SK-N-SH treated with all-trans-retinoic acid at 6 μM for 48 hours (cell line): Measurements from ENCODE around the gene CENPH.

Experiments
- ATAC-seq: fragments of 200-7000 bp; cut with Tn5 transposase; 3 replicates; pipeline ENCODE4 v1.9.1; 2020; ENCODE audit warnings: mild to moderate bottlenecking, moderate library complexity
- ARNTL ChIP-seq: fragments of 450-650 bp; formaldehyde crosslinking; IDR thresholded peaks from 2 replicates; pipeline ENCODE4 v1.5.0; 2020; ENCODE audit warnings: low read depth, mild to moderate bottlenecking, moderate library complexity, borderline replicate concordance
- BACH2 ChIP-seq: fragments of 250-450 bp; sonication (Bioruptor Pico); IDR thresholded peaks from 2 replicates; pipeline ENCODE4 v1.9.0; 2021; ENCODE audit warnings: mild to moderate bottlenecking, borderline replicate concordance
- CSDC2 ChIP-seq: fragments of 250-450 bp; sonication (Bioruptor Pico); IDR thresholded peaks from 2 replicates; pipeline ENCODE4 v1.5.0; 2020; ENCODE audit warnings: mild to moderate bottlenecking, moderate library complexity
- ESRRG ChIP-seq: fragments of 250-450 bp; sonication (Bioruptor Pico); IDR thresholded peaks from 2 replicates; pipeline ENCODE4 v1.6.1; 2021; ENCODE audit warnings: mild to moderate bottlenecking
- GLIS3 ChIP-seq: fragments of 250-450 bp; sonication (Bioruptor Pico); IDR thresholded peaks from 2 replicates; pipeline ENCODE4 v1.5.0; 2020; ENCODE audit warnings: mild to moderate bottlenecking, moderate library complexity
- PPARA ChIP-seq: fragments of 250-450 bp; sonication (Bioruptor Pico); IDR thresholded peaks from 2 replicates; pipeline ENCODE4 v1.5.0; 2020; ENCODE audit warnings: mild to moderate bottlenecking, borderline replicate concordance
- SNAI2 ChIP-seq: fragments of 250-450 bp; sonication (Bioruptor Pico); IDR thresholded peaks from 2 replicates; pipeline ENCODE4 v1.5.0; 2020; ENCODE audit warnings: mild to moderate bottlenecking, moderate library complexity
- TCF4 ChIP-seq: fragments of 250-450 bp; sonication (Bioruptor Pico); IDR thresholded peaks from 2 replicates; pipeline ENCODE4 v1.8.0; 2021; ENCODE audit warnings: mild to moderate bottlenecking, moderate library complexity, borderline replicate concordance
- TOX ChIP-seq: fragments of 250-450 bp; sonication (Bioruptor Pico); IDR thresholded peaks from 2 replicates; pipeline ENCODE4 v1.8.0; 2021; ENCODE audit warnings: mild to moderate bottlenecking, moderate library complexity, borderline replicate concordance
- ZC3H10 ChIP-seq: fragments of 250-450 bp; sonication (Bioruptor Pico); IDR thresholded peaks from 2 replicates; pipeline ENCODE4 v1.5.1; 2021; ENCODE audit warnings: mild to moderate bottlenecking, moderate library complexity
- ZFP3 ChIP-seq: fragments of 250-450 bp; sonication (Bioruptor Pico); IDR thresholded peaks from 2 replicates; pipeline ENCODE4 v1.5.0; 2020; ENCODE audit warnings: mild to moderate bottlenecking, moderate library complexity
- ZFP30 ChIP-seq: fragments of 450-650 bp; formaldehyde crosslinking; IDR thresholded peaks from 2 replicates; pipeline ENCODE4 v1.5.0; 2022; ENCODE audit warnings: mild to moderate bottlenecking, moderate library complexity
- ZNF565 ChIP-seq: fragments of 450-650 bp; formaldehyde crosslinking; conservative IDR thresholded peaks from 2 replicates; pipeline ENCODE4 v1.5.0; 2020; ENCODE audit warnings: low read depth, mild to moderate bottlenecking, moderate library complexity
- ZNF70 ChIP-seq: fragments of 450-650 bp; formaldehyde crosslinking; IDR thresholded peaks from 2 replicates; pipeline ENCODE4 v1.5.0; 2020; ENCODE audit warnings: mild to moderate bottlenecking, moderate library complexity
- ZNF8 ChIP-seq: fragments of 450-650 bp; formaldehyde crosslinking; IDR thresholded peaks from 2 replicates; pipeline ENCODE4 v1.5.0; 2020; ENCODE audit warnings: mild to moderate bottlenecking, moderate library complexity
- TF ChIP-seq, protein P1 (sequence below): fragments of 250-450 bp; sonication (Bioruptor Pico); IDR thresholded peaks from 2 replicates; pipeline ENCODE4 v1.8.0; 2021; ENCODE audit warnings: low read depth, mild to moderate bottlenecking, moderate library complexity, borderline replicate concordance
- TF ChIP-seq, protein P2 (sequence below): fragments of 250-450 bp; sonication (Bioruptor Pico); IDR thresholded peaks from 2 replicates; pipeline ENCODE4 v1.5.1; 2020; ENCODE audit warnings: low read depth, mild to moderate bottlenecking, moderate library complexity
- TF ChIP-seq, protein P3 (sequence below): fragments of 250-450 bp; sonication (Bioruptor Pico); IDR thresholded peaks from 2 replicates; pipeline ENCODE4 v1.5.1; 2021; ENCODE audit warnings: mild to moderate bottlenecking, moderate library complexity
- TF ChIP-seq, protein P4 (sequence below): fragments of 250-450 bp; sonication (Bioruptor Pico); IDR thresholded peaks from 2 replicates; pipeline ENCODE4 v1.5.0; 2020; ENCODE audit warnings: mild to moderate bottlenecking, moderate library complexity
- TF ChIP-seq, protein P5 (sequence below): fragments of 250-450 bp; sonication (Bioruptor Pico); IDR thresholded peaks from 2 replicates; pipeline ENCODE4 v1.8.0; 2020; ENCODE audit warnings: mild to moderate bottlenecking, moderate library complexity, borderline replicate concordance

The CENPH gene

DNA sequence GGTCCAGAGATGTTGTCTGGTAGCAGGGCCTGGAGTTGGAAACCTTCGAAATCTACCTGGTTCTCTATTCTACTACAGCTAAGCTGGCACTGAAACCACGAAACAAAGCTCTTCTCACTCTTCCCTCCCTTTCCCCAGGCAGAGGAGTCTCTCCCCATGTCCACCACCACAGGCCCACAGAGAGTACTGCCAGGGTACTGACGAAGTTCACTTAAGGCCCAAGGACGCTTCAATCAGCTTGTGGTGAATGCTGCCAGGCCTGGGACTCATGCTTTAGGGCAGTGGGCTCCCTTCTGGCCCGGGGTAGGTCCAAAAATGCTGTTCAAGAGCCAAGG is 39.7 kb upstream of the CENPH start:
- no peak for ATAC-seq
- TF ChIP-seq BACH2 (CRISPR knock-in tag) (no peak), ZNF565 (CRISPR knock-in tag) (no peak), CSDC2 (CRISPR knock-in tag) (no peak), TCF4 (CRISPR knock-in tag) (no peak), ARNTL (CRISPR knock-in tag) (no peak), TOX (no peak), ZNF70 (no peak), PPARA (no peak), ZFP3 (no peak), GLIS3 (CRISPR knock-in tag) (no peak), ZC3H10 (CRISPR knock-in tag) (no peak)
- TF ChIP-seq, protein P1, sequence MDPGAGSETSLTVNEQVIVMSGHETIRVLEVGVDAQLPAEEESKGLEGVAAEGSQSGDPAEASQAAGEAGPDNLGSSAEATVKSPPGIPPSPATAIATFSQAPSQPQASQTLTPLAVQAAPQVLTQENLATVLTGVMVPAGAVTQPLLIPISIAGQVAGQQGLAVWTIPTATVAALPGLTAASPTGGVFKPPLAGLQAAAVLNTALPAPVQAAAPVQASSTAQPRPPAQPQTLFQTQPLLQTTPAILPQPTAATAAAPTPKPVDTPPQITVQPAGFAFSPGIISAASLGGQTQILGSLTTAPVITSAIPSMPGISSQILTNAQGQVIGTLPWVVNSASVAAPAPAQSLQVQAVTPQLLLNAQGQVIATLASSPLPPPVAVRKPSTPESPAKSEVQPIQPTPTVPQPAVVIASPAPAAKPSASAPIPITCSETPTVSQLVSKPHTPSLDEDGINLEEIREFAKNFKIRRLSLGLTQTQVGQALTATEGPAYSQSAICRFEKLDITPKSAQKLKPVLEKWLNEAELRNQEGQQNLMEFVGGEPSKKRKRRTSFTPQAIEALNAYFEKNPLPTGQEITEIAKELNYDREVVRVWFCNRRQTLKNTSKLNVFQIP (CRISPR knock-in tag): no peak
- TF ChIP-seq, protein P2, sequence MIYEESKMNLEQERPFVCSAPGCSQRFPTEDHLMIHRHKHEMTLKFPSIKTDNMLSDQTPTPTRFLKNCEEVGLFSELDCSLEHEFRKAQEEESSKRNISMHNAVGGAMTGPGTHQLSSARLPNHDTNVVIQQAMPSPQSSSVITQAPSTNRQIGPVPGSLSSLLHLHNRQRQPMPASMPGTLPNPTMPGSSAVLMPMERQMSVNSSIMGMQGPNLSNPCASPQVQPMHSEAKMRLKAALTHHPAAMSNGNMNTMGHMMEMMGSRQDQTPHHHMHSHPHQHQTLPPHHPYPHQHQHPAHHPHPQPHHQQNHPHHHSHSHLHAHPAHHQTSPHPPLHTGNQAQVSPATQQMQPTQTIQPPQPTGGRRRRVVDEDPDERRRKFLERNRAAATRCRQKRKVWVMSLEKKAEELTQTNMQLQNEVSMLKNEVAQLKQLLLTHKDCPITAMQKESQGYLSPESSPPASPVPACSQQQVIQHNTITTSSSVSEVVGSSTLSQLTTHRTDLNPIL (CRISPR knock-in tag): no peak
- TF ChIP-seq, protein P3, sequence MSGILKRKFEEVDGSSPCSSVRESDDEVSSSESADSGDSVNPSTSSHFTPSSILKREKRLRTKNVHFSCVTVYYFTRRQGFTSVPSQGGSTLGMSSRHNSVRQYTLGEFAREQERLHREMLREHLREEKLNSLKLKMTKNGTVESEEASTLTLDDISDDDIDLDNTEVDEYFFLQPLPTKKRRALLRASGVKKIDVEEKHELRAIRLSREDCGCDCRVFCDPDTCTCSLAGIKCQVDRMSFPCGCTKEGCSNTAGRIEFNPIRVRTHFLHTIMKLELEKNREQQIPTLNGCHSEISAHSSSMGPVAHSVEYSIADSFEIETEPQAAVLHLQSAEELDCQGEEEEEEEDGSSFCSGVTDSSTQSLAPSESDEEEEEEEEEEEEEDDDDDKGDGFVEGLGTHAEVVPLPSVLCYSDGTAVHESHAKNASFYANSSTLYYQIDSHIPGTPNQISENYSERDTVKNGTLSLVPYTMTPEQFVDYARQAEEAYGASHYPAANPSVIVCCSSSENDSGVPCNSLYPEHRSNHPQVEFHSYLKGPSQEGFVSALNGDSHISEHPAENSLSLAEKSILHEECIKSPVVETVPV: no peak
- TF ChIP-seq, protein P4, sequence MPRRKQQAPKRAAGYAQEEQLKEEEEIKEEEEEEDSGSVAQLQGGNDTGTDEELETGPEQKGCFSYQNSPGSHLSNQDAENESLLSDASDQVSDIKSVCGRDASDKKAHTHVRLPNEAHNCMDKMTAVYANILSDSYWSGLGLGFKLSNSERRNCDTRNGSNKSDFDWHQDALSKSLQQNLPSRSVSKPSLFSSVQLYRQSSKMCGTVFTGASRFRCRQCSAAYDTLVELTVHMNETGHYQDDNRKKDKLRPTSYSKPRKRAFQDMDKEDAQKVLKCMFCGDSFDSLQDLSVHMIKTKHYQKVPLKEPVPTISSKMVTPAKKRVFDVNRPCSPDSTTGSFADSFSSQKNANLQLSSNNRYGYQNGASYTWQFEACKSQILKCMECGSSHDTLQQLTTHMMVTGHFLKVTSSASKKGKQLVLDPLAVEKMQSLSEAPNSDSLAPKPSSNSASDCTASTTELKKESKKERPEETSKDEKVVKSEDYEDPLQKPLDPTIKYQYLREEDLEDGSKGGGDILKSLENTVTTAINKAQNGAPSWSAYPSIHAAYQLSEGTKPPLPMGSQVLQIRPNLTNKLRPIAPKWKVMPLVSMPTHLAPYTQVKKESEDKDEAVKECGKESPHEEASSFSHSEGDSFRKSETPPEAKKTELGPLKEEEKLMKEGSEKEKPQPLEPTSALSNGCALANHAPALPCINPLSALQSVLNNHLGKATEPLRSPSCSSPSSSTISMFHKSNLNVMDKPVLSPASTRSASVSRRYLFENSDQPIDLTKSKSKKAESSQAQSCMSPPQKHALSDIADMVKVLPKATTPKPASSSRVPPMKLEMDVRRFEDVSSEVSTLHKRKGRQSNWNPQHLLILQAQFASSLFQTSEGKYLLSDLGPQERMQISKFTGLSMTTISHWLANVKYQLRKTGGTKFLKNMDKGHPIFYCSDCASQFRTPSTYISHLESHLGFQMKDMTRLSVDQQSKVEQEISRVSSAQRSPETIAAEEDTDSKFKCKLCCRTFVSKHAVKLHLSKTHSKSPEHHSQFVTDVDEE (CRISPR knock-in tag): no peak

DNA sequence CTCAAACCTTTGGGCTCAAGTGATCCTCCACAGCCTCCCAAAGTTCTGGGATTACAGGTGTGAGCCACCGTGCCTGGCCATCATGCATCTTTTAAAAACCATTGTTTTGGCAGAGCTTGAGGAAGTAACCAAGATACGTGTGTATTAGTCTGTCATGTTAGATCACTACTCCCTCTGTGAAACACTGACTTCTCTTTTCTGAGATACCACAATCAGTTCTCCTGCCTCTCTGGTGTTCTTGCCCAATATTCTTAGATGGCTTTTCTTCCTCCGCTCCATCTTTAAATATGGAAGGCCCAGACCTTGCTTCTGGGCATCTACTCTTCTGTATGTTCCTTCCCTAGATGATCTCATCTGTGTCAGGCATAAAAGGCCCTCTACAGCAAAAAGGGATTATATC is 36.7 kb upstream of the CENPH start:
- ATAC-seq: no peak
- TF ChIP-seq SNAI2 (CRISPR knock-in tag) (no peak), BACH2 (CRISPR knock-in tag) (no peak), PPARA (no peak), ARNTL (CRISPR knock-in tag) (no peak), ZFP30 (CRISPR knock-in tag) (no peak)
- TF ChIP-seq, protein P3: no peak
- TF ChIP-seq, protein P1 (CRISPR knock-in tag): no peak

DNA sequence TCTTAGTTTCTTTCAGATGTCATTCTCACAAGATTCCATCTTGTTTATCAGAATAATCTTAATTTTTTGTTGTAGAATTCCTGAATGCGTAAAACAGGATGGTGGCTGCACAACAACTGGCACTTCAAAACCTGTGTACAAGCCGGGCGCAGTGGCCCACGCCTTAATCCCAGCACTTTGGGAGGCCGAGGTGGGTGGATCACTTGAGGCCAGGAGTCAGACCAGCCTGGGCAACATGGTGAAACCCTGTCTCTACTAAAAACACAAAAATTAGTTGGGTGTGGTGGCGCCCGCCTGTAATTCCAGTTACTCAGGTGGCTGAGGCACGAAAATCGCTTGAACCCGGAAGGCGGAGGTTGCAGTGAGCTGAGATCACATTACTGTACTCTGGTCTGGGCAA is 32.9 kb upstream of the CENPH start:
- no peak for ATAC-seq
- TF ChIP-seq PPARA: no peak
- TF ChIP-seq, protein P5, sequence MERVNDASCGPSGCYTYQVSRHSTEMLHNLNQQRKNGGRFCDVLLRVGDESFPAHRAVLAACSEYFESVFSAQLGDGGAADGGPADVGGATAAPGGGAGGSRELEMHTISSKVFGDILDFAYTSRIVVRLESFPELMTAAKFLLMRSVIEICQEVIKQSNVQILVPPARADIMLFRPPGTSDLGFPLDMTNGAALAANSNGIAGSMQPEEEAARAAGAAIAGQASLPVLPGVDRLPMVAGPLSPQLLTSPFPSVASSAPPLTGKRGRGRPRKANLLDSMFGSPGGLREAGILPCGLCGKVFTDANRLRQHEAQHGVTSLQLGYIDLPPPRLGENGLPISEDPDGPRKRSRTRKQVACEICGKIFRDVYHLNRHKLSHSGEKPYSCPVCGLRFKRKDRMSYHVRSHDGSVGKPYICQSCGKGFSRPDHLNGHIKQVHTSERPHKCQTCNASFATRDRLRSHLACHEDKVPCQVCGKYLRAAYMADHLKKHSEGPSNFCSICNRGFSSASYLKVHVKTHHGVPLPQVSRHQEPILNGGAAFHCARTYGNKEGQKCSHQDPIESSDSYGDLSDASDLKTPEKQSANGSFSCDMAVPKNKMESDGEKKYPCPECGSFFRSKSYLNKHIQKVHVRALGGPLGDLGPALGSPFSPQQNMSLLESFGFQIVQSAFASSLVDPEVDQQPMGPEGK (CRISPR knock-in tag): no peak
- TF ChIP-seq TCF4 (CRISPR knock-in tag): no peak
- TF ChIP-seq ZC3H10 (CRISPR knock-in tag): no peak
- TF ChIP-seq, protein P4 (CRISPR knock-in tag): no peak
- TF ChIP-seq, protein P1 (CRISPR knock-in tag): no peak
- no peak for TF ChIP-seq ESRRG (CRISPR knock-in tag)
- no peak for TF ChIP-seq ZNF70
- no peak for TF ChIP-seq ZFP3
- TF ChIP-seq BACH2 (CRISPR knock-in tag): no peak
- no peak for TF ChIP-seq GLIS3 (CRISPR knock-in tag)
- no peak for TF ChIP-seq ZNF8 (CRISPR knock-in tag)
